ENCODE measurements around the gene HACL1. TPM values are rescaled to one million over a fixed set of nuclear protein-coding genes. Genes with fewer than 3 reads are reported as not detected.
A peak's percentile ranks its signal among the peaks of the same experiment; 100 is the strongest.

HACL1 gene
- total and polyA plus RNA-seq, 4 experiments from 2014 or later = 36.8 to 44.4 (median 40.6) TPM

DNA sequence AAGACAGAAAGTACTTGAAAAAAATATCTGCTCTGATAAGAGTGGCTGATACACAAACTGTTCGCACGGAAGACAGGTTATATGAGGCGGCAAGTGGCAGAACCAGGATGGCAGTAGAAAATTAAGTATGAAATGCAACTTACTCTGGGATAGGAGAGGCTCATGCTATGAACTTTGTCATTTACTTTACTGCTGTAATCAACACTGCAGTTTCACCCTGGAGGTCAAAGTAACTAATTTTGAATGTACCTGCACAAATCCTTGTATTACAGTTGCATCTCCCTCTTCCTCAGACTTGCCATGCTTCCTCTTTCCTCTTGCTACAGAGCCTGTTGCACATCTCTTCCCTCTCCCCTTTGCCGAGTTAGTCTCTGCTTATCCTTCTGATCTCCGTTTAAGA lies 38.8 kb downstream of the HACL1 start:
- Mint-ChIP-seq H3K4me1 (peaks cover 6 to 7% (median 6%) of the 10 kb centered on the region in 4 donors), H3K4me3 (no peak overlapping the region), H3K9me3 (no peaks in the 10 kb centered on the region), H3K27me3 (no peaks in the 10 kb centered on the region), H3K36me3 (peaks cover 32 to 67% of the 10 kb centered on the region in 2 donors), H3K27ac (peak overlapping the region in 3 of 7 donors; percentile 8 to 16 (median 10))
- no peak overlapping the region for H3K27ac ChIP-seq (ENCODE audit: low read depth, low read length)
- intact Hi-C loops (cut with micrococcal nuclease) = no loop called here
- H3K27me3 ChIP-seq (ENCODE audit: insufficient read depth, low read length) = no peaks in the 10 kb centered on the region
- no peak overlapping the region for H3K4me3 ChIP-seq (ENCODE audit: low read length in 2 of 2)
- no peaks in the 10 kb centered on the region for H3K9me3 ChIP-seq (ENCODE audit: control insufficient read depth in 1 of 2, low read length in 2 of 2)
- peaks cover 3% of the 10 kb centered on the region for H3K4me1 ChIP-seq (ENCODE audit: insufficient read depth, low read length)
- ChIA-PET POLR2A (ENCODE audit: partially characterized antibody) (no interaction called here), CTCF (ENCODE audit: partially characterized antibody) (no interaction called here)
- peaks cover 34% of the 10 kb centered on the region for H3K36me3 ChIP-seq (ENCODE audit: insufficient read depth, low read length)
- DNase-seq = no peak

DNA sequence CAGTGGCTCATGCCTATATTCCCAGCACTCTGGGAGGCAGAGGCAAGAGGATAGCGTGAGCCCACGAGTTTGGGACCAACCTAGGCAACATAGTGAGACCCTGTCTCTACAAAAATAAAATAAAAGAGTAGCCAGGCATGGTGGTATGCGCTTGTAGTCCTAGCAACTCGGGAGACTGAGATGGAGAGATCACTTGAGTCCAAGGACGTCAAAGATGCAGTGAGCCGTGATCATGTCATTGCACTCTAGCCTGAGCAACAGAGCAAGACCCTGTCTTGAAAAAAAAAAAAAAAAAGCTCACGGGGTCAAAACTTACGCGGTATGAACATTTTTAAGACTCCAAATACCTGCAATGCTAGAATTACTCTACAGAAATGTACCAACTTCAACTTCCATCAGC lies 42.8 kb downstream of the HACL1 start:
- Mint-ChIP-seq H3K9me3 (no peaks in the 10 kb centered on the region), H3K4me3 (no peak overlapping the region), H3K27ac (no peak overlapping the region), H3K36me3 (peaks cover 21 to 41% of the 10 kb centered on the region in 2 donors), H3K27me3 (no peaks in the 10 kb centered on the region), H3K4me1 (peaks cover 17 to 23% (median 20%) of the 10 kb centered on the region in 4 donors)
- H3K27ac ChIP-seq (ENCODE audit: low read depth, low read length) = no peak overlapping the region
- peaks cover 19% of the 10 kb centered on the region for H3K4me1 ChIP-seq (ENCODE audit: insufficient read depth, low read length)
- POLR2A ChIA-PET (ENCODE audit: partially characterized antibody) = no interaction called here
- CTCF ChIA-PET (ENCODE audit: partially characterized antibody) = interaction anchor here (0.6 to 3.8 kb wide), 7 partner anchors 26 to 357 kb away, joined by 3 to 43 read pairs (median 5); no protein-coding TSS in a partner anchor
- H3K9me3 ChIP-seq (ENCODE audit: control insufficient read depth in 1 of 2, low read length in 2 of 2) = no peaks in the 10 kb centered on the region
- no peaks in the 10 kb centered on the region for H3K27me3 ChIP-seq (ENCODE audit: insufficient read depth, low read length)
- no peak for DNase-seq
- H3K36me3 ChIP-seq (ENCODE audit: insufficient read depth, low read length) = peaks cover 27% of the 10 kb centered on the region
- no peak overlapping the region for H3K4me3 ChIP-seq (ENCODE audit: low read length in 2 of 2)
- intact Hi-C loops (cut with micrococcal nuclease) = loop anchor here (5.0 kb wide), 1 partner anchor 226 kb away; the partner anchor contains the start of gene SH3BP5

DNA sequence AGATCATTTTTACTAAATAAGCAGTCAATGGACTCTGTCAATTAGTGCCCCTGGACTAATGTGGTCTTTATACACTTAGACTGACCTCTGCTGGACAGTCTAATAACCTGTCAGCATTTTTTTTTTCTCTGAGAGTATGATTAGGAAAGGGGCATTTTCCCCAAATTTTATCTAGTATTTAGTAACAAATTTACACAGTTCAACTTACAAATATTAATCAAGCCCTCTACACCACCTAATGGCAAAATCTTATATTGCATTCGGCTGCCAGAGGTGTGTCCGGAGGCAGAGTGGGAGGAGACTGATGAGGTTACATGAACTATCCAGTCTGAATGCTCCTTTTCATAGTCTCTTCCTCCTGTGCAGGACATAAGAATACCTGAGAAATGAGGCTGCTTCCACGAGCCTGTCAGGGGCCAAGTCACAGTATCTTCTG lies 43.8 kb downstream of the HACL1 start:
- ChIA-PET CTCF (ENCODE audit: partially characterized antibody) (interaction anchor here (0.6 to 3.8 kb wide), 18 partner anchors 11 to 440 kb away, joined by 3 to 43 read pairs (median 4); partner anchors contain the start of genes CAPN7 and COLQ), POLR2A (ENCODE audit: partially characterized antibody) (interaction anchor here (1.6 kb wide), 1 partner anchor 352 kb away, joined by 6 read pairs; the partner anchor contains the start of gene CAPN7)
- intact Hi-C loops (cut with micrococcal nuclease) = loop anchor here (1.0 to 5.0 kb wide), 4 partner anchors 130 to 449 kb away; partner anchors contain the start of genes EAF1, METTL6 and SH3BP5
- no peaks in the 10 kb centered on the region for H3K9me3 ChIP-seq (ENCODE audit: control insufficient read depth in 1 of 2, low read length in 2 of 2)
- Mint-ChIP-seq H3K36me3 (peaks cover 12 to 35% of the 10 kb centered on the region in 2 donors), H3K9me3 (no peaks in the 10 kb centered on the region), H3K27ac (peak overlapping the region; percentile 5 to 75 (median 62)), H3K4me3 (peak overlapping the region in 2 of 8 donors; percentile 9 to 59), H3K4me1 (peaks cover 17 to 23% (median 20%) of the 10 kb centered on the region in 4 donors), H3K27me3 (no peaks in the 10 kb centered on the region)
- peak; percentile 67 to 82 (median 79) for DNase-seq
- H3K4me1 ChIP-seq (ENCODE audit: insufficient read depth, low read length) = peaks cover 19% of the 10 kb centered on the region
- H3K27me3 ChIP-seq (ENCODE audit: insufficient read depth, low read length) = no peaks in the 10 kb centered on the region
- H3K27ac ChIP-seq (ENCODE audit: low read depth, low read length) = no peak overlapping the region
- H3K36me3 ChIP-seq (ENCODE audit: insufficient read depth, low read length) = peaks cover 17% of the 10 kb centered on the region
- no peak overlapping the region for H3K4me3 ChIP-seq (ENCODE audit: low read length in 2 of 2)

DNA sequence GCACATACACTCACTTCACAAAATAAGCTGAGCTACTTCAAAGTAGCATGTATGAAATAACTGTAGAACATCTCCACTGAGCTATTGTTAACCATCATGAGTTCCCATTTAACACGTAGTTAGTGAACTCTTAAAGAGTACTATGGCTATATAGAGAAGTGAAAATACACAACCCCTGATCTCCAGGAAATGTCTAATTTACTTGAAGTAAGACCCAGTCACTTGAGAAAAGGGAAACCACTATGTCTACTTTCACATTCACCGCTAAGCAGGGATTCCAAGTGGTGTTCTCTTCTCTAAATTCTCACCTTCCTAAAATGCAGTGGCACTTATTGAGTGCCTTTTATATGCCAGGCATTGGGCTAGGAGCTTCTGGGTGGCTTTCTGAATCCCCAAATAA lies 44.9 kb downstream of the HACL1 start:
- H3K27ac Mint-ChIP-seq = peak overlapping the region in 5 of 7 donors; percentile 29 to 83 (median 68)
- peaks cover 17 to 23% (median 20%) of the 10 kb centered on the region in 4 donors for H3K4me1 Mint-ChIP-seq
- no peaks in the 10 kb centered on the region for H3K27me3 Mint-ChIP-seq
- intact Hi-C loops (cut with micrococcal nuclease) = loop anchor here (2.0 to 5.0 kb wide), 2 partner anchors 224 to 448 kb away; partner anchors contain the start of gene SH3BP5
- peaks cover 19% of the 10 kb centered on the region for H3K4me1 ChIP-seq (ENCODE audit: insufficient read depth, low read length)
- peaks cover 11 to 30% of the 10 kb centered on the region in 2 donors for H3K36me3 Mint-ChIP-seq
- no peaks in the 10 kb centered on the region for H3K27me3 ChIP-seq (ENCODE audit: insufficient read depth, low read length)
- ChIA-PET POLR2A (ENCODE audit: partially characterized antibody) (interaction anchor here (0.8 to 1.6 kb wide), 2 partner anchors 62 to 351 kb away, joined by 3 to 6 read pairs; partner anchors contain the start of gene CAPN7), CTCF (ENCODE audit: partially characterized antibody) (interaction anchor here (0.6 to 3.8 kb wide), 20 partner anchors 10 to 562 kb away, joined by 3 to 43 read pairs (median 4); partner anchors contain the start of genes CAPN7 and COLQ)
- H3K9me3 ChIP-seq (ENCODE audit: control insufficient read depth in 1 of 2, low read length in 2 of 2) = no peaks in the 10 kb centered on the region
- H3K36me3 ChIP-seq (ENCODE audit: insufficient read depth, low read length) = peaks cover 9% of the 10 kb centered on the region
- no peaks in the 10 kb centered on the region for H3K9me3 Mint-ChIP-seq
- DNase-seq = peak in 1 of 5 donors; percentile 13
- H3K4me3 ChIP-seq (ENCODE audit: low read length in 2 of 2) = no peak overlapping the region
- H3K27ac ChIP-seq (ENCODE audit: low read depth, low read length) = no peak overlapping the region
- peak overlapping the region in 5 of 8 donors; percentile 16 to 81 (median 58) for H3K4me3 Mint-ChIP-seq

DNA sequence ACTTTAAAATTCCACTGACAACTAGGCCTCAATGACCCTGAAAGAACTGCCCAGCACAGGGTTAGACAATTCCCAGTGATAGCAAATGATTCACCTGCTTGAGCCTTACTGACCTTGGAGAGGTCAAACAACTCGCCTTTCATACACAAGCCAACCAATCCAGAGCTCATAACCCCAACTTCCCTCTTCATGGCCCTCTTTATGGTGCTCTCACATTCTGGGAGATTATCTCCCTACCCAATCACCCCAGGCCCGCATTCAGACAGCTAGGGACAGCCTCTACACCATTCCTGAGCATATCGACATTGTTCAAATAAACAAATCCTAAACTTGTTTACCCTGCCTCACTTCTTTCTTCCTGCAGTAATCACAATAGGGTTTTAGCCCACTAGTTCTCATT lies 47.6 kb downstream of the HACL1 start:
- Mint-ChIP-seq H3K36me3 (peaks cover 17 to 25% of the 10 kb centered on the region in 2 donors), H3K27ac (peak overlapping the region in 3 of 7 donors; percentile 34 to 82 (median 43)), H3K27me3 (no peaks in the 10 kb centered on the region), H3K4me1 (peaks cover 17 to 23% (median 20%) of the 10 kb centered on the region in 4 donors), H3K9me3 (peaks cover 0 to 2% (median 0%) of the 10 kb centered on the region in 8 donors), H3K4me3 (no peak overlapping the region)
- Histone ChIP-seq H3K27me3 (ENCODE audit: insufficient read depth, low read length) (no peaks in the 10 kb centered on the region), H3K4me1 (ENCODE audit: insufficient read depth, low read length) (peaks cover 19% of the 10 kb centered on the region), H3K9me3 (ENCODE audit: control insufficient read depth in 1 of 2, low read length in 2 of 2) (no peaks in the 10 kb centered on the region), H3K36me3 (ENCODE audit: insufficient read depth, low read length) (no peaks in the 10 kb centered on the region), H3K4me3 (ENCODE audit: low read length in 2 of 2) (no peak overlapping the region), H3K27ac (ENCODE audit: low read depth, low read length) (no peak overlapping the region)
- intact Hi-C loops (cut with micrococcal nuclease) = no loop called here
- CTCF ChIA-PET (ENCODE audit: partially characterized antibody) = interaction anchor here (1.6 kb wide), 1 partner anchor 286 kb away, joined by 4 read pairs; no protein-coding TSS in a partner anchor
- POLR2A ChIA-PET (ENCODE audit: partially characterized antibody) = no interaction called here
- DNase-seq = no peak

DNA sequence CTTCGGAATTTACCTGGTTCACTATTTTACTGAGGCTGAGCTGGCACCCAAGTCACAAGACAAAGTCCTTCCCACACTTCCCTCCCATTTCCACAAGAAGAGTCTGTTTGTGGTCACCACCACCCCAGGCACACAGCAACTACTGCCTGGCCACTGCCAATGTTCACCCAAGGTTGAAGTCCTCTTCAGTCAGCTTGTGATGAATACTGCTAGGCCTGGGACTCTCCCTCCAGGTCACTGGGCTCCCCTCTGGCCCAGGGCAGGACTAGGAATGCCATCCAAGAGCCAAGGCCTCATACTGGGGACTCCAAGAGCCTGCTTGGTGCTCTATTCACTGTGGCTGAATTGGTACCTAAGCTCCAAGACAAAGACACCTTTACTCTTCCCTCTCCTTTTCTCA lies 49.5 kb downstream of the HACL1 start:
- Mint-ChIP-seq H3K4me3 (no peak overlapping the region), H3K4me1 (peaks cover 9 to 13% (median 12%) of the 10 kb centered on the region in 4 donors), H3K36me3 (peaks cover 24 to 26% of the 10 kb centered on the region in 2 donors), H3K9me3 (peaks cover 0 to 16% (median 5%) of the 10 kb centered on the region in 8 donors), H3K27ac (peak overlapping the region in 1 of 7 donors; percentile 47), H3K27me3 (no peaks in the 10 kb centered on the region)
- intact Hi-C loops (cut with micrococcal nuclease) = no loop called here
- DNase-seq = no peak
- no peak overlapping the region for H3K4me3 ChIP-seq (ENCODE audit: low read length in 2 of 2)
- no peak overlapping the region for H3K27ac ChIP-seq (ENCODE audit: low read depth, low read length)
- CTCF ChIA-PET (ENCODE audit: partially characterized antibody) = no interaction called here
- H3K4me1 ChIP-seq (ENCODE audit: insufficient read depth, low read length) = peaks cover 9% of the 10 kb centered on the region
- POLR2A ChIA-PET (ENCODE audit: partially characterized antibody) = no interaction called here
- no peaks in the 10 kb centered on the region for H3K27me3 ChIP-seq (ENCODE audit: insufficient read depth, low read length)
- H3K36me3 ChIP-seq (ENCODE audit: insufficient read depth, low read length) = no peaks in the 10 kb centered on the region
- H3K9me3 ChIP-seq (ENCODE audit: control insufficient read depth in 1 of 2, low read length in 2 of 2) = no peaks in the 10 kb centered on the region

DNA sequence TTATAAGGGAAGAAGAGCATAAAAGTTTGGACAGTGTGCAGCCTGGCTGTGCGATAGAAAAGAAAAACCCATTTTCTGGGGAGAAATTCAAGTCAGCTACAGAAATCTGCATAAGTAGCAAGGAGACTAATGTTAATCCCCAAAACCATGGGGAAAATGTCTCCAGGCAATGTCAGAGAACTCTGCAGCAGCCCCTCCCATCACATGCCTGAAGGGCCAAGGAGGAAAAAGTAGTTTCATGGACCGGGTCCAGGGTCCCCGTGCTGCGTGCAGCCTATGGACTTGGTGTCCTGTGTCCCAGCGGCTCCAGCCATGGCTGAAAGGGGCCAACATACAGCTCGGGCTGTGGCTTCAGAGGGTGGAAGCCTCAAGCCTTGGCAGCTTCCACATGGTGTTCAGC lies 51.5 kb downstream of the HACL1 start:
- CTCF ChIA-PET (ENCODE audit: partially characterized antibody) = no interaction called here
- intact Hi-C loops (cut with micrococcal nuclease) = no loop called here

More for the DNA sequence above, 51.5 kb downstream of the HACL1 start:
- no peak overlapping the region for H3K4me3 Mint-ChIP-seq
- H3K27ac ChIP-seq (ENCODE audit: low read depth, low read length) = no peak overlapping the region
- no peaks in the 10 kb centered on the region for H3K36me3 ChIP-seq (ENCODE audit: insufficient read depth, low read length)
- H3K27ac Mint-ChIP-seq = peak overlapping the region in 1 of 7 donors; percentile 50
- H3K36me3 Mint-ChIP-seq = peaks cover 26 to 33% of the 10 kb centered on the region in 2 donors
- peaks cover 0 to 6% (median 4%) of the 10 kb centered on the region in 4 donors for H3K4me1 Mint-ChIP-seq
- H3K27me3 Mint-ChIP-seq = no peaks in the 10 kb centered on the region
- no peak overlapping the region for H3K4me3 ChIP-seq (ENCODE audit: low read length in 2 of 2)
- no peaks in the 10 kb centered on the region for H3K4me1 ChIP-seq (ENCODE audit: insufficient read depth, low read length)
- no peak for DNase-seq
- H3K9me3 Mint-ChIP-seq = peaks cover 0 to 19% (median 10%) of the 10 kb centered on the region in 8 donors
- POLR2A ChIA-PET (ENCODE audit: partially characterized antibody) = no interaction called here
- H3K27me3 ChIP-seq (ENCODE audit: insufficient read depth, low read length) = no peaks in the 10 kb centered on the region
- no peaks in the 10 kb centered on the region for H3K9me3 ChIP-seq (ENCODE audit: control insufficient read depth in 1 of 2, low read length in 2 of 2)

Measured in CD4-positive, alpha-beta memory T cell (primary cell).